Stimulated activated CD4-positive, alpha-beta T cell treated with anti-CD3 and anti-CD28 coated beads, Interleukin-12 subunit alpha, Interleukin-12 subunit beta, amount 100 ng/mL, for 4 hours (primary cell): ENCODE measurements around the gene PXDN.
"Not testable (repeated sequence)": the region's sequence is repeated elsewhere in the genome, so short reads cannot be mapped to it uniquely, and the experiment has no call there.

Source experiments
- DNase-seq: peaks from one replicate; pipeline ENCODE4 v3.0.0-alpha.2; 2020

Gene PXDN

DNA sequence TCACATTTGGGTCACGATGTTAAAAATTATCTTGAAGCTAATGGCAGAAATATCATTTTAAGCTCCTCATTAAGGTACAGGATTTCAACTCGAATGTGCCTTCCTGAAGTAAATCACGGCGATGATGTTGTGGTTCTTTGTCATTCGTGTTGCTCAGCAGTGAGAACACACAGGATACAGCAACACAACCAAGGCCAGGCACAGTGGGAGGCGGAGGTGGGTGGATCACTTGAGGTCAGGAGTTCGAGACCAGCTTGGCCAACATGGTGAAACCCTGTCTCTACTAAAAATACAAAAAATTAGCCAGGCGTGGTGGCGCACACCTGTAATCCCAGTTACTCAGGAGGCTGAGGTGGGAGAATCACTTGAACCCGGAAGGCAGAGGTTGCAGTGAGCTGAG lies 43.9 kb downstream of the PXDN start:
- not testable (repeated sequence) for DNase-seq

- no peak for DNase-seq
Measured at GRCh38 chr2:1698188-1698945, 45.9 kb downstream of the PXDN start.

- no peak for DNase-seq
Measured at GRCh38 chr2:1697601-1698000, 46.7 kb downstream of the PXDN start.

GRCh38 chr2:1696472-1696871 lies 47.8 kb downstream of the PXDN start:
- DNase-seq: no peak

GRCh38 chr2:1694371-1695271 lies 49.7 kb downstream of the PXDN start:
- no peak for DNase-seq

GRCh38 chr2:1693723-1694122 lies 50.6 kb downstream of the PXDN start:
- DNase-seq: no peak

- DNase-seq: no peak
Measured at GRCh38 chr2:1692342-1692741, 52.0 kb downstream of the PXDN start.

- DNase-seq: no peak
Measured at GRCh38 chr2:1691366-1691765, 52.9 kb downstream of the PXDN start.

DNA sequence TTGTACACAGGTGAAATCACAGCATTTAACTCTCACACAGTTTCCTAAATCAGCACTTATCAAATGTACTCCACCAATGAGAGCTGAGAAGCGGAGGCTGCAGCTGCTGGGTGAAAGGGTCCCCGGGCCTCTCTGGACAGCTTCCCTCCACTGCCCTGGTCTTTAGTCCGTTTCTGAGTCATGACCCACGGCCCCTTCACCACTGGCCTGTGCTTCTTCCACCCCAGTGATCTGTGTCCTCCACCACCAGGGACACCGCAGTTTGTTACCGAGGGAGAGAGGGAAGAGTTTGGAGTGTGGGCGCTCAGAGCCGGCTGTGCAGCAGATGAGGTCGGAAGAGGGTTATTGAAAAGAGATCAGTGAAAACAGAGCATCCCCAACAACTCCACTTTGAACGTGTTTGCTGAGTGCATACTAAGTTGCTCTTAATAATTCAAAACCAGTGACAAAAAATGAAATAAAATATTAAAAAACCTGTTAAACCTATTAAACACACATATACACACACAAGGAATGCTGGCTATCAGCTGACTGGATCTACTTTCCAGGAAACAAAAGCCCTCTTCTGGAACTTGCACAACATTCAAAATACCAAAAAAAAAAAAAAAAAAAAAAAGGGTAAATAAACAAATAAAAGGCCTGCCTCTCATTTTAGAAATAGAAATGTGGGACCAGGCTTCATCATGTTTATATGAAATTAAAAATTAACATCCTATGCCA lies 54.1 kb downstream of the PXDN start:
- DNase-seq: no peak

DNA sequence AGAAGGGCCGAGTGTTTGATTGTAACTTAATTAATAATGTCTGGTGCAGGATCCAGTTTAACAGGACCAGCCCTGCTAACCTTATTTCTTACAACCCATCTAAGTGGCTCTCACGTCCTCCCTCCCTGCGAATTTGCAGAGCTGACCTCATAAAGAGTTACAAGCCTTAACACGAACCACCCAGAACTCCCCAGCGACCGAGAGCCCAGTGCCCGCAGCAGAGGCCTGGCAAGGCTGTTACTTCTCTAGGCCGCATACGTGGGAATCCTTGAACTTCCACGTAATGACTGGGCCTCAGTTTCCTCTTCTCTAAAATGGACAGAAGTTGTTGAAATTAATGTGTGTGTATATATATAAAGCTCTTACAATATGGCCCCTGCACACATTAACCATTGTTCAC lies 55.5 kb downstream of the PXDN start:
- no peak for DNase-seq

DNA sequence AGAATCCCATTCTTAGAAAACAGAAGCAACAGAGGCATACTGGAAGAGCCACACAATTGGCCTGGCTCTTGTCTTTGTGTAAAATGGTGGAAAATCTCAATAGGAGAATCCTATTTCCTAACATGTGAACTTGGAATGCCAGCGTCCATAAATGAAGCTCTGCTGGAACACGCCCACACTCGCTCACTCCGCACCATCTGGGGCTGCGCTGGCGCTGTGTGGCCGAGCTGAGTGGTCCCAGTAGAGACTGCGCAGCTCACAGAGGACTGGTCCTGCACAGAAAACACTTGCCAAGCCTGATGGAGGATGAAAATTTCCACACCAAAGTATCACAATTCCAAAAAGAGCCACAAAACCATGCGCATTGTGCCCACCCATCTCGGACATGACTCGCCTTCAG lies 56.2 kb downstream of the PXDN start:
- no peak for DNase-seq

GRCh38 chr2:1687254-1687653 lies 57.1 kb downstream of the PXDN start:
- no peak for DNase-seq

GRCh38 chr2:1686784-1687105 lies 57.6 kb downstream of the PXDN start:
- DNase-seq: no peak

- no peak for DNase-seq
Measured at GRCh38 chr2:1685957-1686783, 58.1 kb downstream of the PXDN start.

- DNase-seq: no peak
Measured at GRCh38 chr2:1685078-1685956, 59.0 kb downstream of the PXDN start.

DNA sequence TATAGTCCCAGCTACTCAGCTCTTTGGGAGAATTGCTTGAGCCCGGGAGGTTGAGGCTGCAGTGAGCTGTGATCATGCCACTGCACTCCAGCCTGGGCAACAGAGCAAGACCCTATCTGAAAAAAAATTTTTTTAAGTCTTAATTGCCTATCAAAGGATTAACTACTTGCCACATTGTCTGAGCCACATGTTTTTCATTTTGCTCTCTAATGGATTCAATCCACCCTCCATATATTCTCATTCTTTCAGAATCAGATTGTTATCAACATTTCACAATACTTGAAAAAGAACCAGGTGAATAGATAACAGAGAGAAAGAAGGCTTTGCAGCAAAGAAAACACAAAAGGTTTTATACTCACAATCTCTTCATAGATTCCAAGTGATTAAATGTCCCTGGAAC lies 61.0 kb downstream of the PXDN start:
- no peak for DNase-seq

GRCh38 chr2:1682181-1682440 lies 62.2 kb downstream of the PXDN start:
- no peak for DNase-seq

DNA sequence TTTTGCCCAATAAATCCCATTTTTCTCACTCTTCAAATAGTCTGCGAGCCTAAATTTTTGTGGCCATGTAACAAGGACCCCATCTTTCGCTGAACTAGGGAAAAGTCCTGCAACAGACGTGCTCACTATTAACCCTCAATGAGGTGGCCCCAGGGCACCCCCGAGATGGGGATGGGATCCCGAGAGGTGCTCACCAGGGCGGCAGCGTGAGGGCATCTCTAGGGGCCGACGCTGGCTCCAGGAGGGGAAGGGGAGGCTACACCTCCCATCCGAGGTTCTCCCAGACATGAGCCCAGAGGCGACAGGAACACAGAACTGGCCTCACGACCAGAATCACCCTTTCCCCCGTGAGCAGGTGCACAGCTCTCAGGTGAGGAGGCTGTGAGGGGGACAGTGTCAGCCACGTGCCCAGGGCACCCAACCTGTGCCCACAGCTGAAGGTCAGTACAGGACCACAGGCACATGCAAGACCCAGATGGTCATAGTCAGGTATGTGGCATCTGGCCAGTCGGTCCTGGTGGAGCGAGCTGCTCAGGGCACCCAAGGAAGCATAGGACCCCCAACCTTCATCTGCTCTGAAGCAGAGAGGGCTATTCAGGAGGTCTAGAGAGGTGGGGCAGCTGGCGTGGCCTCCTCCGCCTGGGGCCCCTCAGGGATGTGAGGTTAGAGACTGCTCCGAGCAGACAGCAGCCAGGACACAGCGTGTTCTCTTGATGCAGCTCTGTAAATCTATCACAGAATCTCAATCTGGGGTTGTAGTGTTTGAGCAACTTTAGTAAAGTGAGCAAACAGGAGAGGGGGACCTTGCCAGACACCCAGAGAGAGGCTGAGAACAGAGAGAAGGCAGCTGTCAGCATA lies 62.8 kb downstream of the PXDN start:
- no peak for DNase-seq

DNA sequence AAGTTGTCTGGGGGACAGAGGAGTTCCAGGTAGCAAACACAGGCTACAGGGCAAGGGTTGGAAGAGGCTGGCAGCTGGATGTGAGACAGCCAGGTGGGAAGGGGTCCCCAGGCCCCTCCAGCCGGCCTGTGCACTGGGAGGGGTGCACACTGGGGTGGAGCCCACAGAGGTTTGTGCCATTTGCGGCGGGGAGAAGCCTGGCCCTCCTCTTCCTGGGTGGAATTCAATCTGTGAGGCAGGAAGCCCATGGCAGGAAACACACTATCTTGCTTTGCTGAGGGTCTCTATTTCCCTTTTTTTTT lies 63.3 kb downstream of the PXDN start:
- no peak for DNase-seq

DNA sequence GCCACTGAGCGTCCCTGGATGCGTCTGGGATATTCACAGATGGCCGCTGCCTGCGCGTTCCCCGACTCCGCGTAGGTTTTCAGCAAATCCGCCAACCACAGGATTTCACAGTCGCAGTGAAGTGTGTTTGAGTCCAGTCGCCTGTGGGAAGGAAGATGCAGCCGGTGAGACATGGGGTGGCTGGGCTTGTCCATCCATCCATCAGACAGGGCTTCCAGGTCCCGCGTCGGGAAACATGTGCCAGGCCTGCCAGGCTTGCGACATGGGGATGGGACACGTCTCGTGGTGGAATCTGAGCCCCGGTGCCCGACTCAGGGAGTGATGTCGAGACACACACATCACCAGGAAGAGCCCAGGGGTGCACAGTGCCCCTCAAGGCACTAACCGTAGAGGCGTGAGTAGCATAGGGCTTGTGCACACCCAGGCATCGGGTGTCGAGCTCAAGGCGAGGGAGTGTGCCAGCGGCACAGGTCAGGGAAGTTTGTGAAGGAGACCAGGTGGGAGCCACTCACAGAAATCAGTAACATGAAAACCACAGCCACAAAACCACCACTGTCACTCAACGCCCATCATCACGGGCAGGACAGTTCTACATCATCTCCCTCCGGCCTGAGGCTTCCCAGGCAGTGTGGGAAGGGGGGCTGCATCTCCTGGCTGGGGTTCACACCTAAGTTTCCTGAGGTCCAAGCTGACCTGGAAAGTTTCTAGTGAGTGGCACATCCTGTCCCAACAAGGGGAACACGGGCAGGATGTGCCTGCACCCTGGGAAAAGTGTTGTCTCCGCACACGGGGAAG lies 63.9 kb downstream of the PXDN start:
- DNase-seq: no peak
